ENCODE measurements around the gene MRPS18A. TPM values are rescaled to one million over a fixed set of nuclear protein-coding genes. Genes with fewer than 3 reads are reported as not detected.

MRPS18A gene
- total and polyA plus RNA-seq, 12 donors, result 24.8 to 119 (median 52.0) TPM

DNA sequence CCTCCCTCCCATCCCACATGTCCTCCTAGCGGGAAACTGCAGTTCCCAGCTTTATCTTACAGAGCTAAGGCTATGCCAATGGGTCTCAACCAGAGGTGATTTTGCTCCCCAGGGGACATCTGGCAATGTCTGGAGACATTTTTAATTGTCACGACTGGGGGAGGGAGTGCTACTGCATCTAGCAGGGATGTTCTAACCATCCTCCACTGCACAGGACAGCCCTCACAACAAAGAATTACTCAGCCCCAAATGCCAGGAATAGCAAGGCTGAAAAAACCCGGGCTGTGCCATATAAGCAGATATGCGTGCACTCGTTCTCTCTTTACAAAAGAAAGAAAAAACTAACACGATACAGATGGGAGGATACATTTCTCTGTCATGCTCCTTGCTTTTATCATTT lies 8.5 kb downstream of the MRPS18A start:
- DNase-seq, result no peak
- Histone ChIP-seq H3K36me3 (replicated peaks in 1 of 2) (peaks cover 0 to 60% of the 10 kb centered on the region in 2 donors), H3K9me3 (replicated peaks in 1 of 3) (no peaks in the 10 kb centered on the region), H3K4me3 (no peak overlapping the region), H3K4me1 (replicated peaks in 1 of 2) (peaks cover 0 to under 1% of the 10 kb centered on the region in 2 donors), H3K27me3 (no peaks in the 10 kb centered on the region), H3K27ac (no peak overlapping the region)
- no peak for TF ChIP-seq POLR2A (IDR thresholded peaks at IDR 0.05)
- TF ChIP-seq, protein P1, sequence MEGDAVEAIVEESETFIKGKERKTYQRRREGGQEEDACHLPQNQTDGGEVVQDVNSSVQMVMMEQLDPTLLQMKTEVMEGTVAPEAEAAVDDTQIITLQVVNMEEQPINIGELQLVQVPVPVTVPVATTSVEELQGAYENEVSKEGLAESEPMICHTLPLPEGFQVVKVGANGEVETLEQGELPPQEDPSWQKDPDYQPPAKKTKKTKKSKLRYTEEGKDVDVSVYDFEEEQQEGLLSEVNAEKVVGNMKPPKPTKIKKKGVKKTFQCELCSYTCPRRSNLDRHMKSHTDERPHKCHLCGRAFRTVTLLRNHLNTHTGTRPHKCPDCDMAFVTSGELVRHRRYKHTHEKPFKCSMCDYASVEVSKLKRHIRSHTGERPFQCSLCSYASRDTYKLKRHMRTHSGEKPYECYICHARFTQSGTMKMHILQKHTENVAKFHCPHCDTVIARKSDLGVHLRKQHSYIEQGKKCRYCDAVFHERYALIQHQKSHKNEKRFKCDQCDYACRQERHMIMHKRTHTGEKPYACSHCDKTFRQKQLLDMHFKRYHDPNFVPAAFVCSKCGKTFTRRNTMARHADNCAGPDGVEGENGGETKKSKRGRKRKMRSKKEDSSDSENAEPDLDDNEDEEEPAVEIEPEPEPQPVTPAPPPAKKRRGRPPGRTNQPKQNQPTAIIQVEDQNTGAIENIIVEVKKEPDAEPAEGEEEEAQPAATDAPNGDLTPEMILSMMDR (IDR thresholded peaks at IDR 0.05), result no peak
- intact Hi-C loops (cut with DNase I), result no loop called here
- WGBS, 4 donors, result 84 to 93% (median 88%) methylated on average over 6 of the region's 6 CpGs

DNA sequence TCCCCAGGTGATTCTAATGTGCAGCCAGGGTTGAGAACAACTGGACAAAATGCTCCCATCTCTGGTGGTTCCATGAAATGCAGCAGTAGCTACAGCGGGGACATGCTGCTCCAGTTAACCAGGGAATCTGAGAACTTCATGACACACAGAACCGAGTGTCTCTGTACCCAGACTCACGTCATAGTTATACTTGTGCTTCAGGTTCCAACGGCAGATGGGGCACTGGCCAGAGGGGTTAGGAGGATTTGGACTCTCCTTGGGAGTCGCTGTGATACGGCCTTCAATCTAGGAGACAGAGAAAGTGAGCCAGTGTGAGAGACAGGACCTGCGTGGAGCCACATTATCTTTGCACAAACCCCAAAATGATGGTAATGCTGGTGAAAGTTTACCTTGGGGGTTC lies 9.2 kb downstream of the MRPS18A start:
- Histone ChIP-seq H3K9me3 (replicated peaks in 1 of 3) (no peaks in the 10 kb centered on the region), H3K36me3 (replicated peaks in 1 of 2) (peaks cover 0 to 67% of the 10 kb centered on the region in 2 donors), H3K4me1 (replicated peaks in 1 of 2) (peaks cover 7 to 8% of the 10 kb centered on the region in 2 donors), H3K27ac (no peak overlapping the region), H3K27me3 (no peaks in the 10 kb centered on the region), H3K4me3 (no peak overlapping the region)
- no peak for TF ChIP-seq POLR2A (IDR thresholded peaks at IDR 0.05)
- TF ChIP-seq, protein P1 (IDR thresholded peaks at IDR 0.05), result no peak
- WGBS, 4 donors, result 88 to 94% (median 91%) methylated on average over 7 of the region's 7 CpGs
- intact Hi-C loops (cut with DNase I), result no loop called here
- DNase-seq, result no peak

DNA sequence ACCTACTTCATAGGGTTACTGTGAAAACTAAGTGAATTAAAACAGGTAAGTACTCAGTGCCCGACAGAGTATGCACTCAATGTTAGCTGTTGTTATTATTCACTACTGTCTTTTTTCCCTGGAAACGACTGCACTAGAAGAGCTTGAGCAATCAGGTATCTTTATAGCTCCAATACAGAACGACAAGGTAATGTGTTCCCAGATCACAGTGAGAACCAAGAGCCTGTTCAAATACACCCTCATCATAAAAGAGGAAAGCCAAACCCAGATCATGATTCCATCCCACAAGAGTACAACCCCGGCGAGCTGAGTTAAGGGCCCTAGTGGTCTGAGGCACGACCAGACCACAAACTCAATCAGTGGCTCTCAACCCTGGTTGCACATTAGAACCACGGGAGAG lies 9.8 kb downstream of the MRPS18A start:
- intact Hi-C loops (cut with DNase I), result no loop called here
- DNase-seq, result no peak

DNA sequence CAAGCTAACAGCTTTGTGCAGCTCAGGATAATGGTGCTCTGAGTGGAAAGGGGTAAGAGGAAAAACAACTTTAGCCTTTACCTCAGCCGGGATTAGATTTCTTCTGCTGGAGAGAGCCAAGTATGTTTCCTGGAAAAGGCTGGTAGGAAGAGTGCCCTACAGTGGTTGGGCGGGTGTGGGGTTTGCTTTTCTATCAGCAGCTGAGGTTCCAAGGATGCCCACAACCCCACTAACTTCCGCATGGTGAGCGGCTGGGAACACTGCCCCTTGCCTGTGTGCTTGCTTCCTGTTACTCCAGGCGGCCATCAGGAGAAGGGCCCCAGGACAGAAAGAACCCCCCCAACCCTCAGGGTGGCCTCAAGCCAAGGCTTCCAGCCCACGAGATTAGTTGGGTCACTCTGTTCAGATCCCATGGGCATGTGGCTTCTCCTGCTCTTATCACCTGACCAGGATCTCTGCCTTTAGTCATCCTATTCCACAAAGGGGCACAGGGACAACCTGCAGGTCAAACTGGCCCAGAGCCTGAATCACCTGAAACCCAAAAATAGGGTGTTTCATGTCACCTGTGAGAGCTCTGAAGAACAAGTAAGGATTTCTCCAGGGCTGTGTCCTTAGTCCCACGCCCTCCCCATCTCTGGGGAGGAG lies 10.5 kb downstream of the MRPS18A start:
- Histone ChIP-seq H3K9me3 (replicated peaks in 1 of 3) (no peaks in the 10 kb centered on the region), H3K4me3 (no peak overlapping the region), H3K36me3 (replicated peaks in 1 of 2) (peaks cover 0 to 72% of the 10 kb centered on the region in 2 donors), H3K27me3 (no peaks in the 10 kb centered on the region), H3K27ac (no peak overlapping the region), H3K4me1 (replicated peaks in 1 of 2) (peaks cover 19 to 20% of the 10 kb centered on the region in 2 donors)
- no peak for DNase-seq
- intact Hi-C loops (cut with DNase I), result no loop called here
- WGBS, 4 donors, result 71 to 98% (median 85%) methylated on average over 3 to 7 of the region's 7 CpGs
- TF ChIP-seq POLR2A (IDR thresholded peaks at IDR 0.05), result no peak
- TF ChIP-seq, protein P1 (IDR thresholded peaks at IDR 0.05), result no peak

More for the DNA sequence above, 9.8 kb downstream of the MRPS18A start:
- no peaks in the 10 kb centered on the region for H3K27me3 ChIP-seq
- TF ChIP-seq, protein P1 (IDR thresholded peaks at IDR 0.05), result no peak
- TF ChIP-seq POLR2A (IDR thresholded peaks at IDR 0.05), result no peak
- WGBS, 4 donors, result 83 to 88% (median 87%) methylated on average over 7 of the region's 7 CpGs
- H3K4me3 ChIP-seq, result no peak overlapping the region
- H3K27ac ChIP-seq, result no peak overlapping the region
- H3K9me3 ChIP-seq (replicated peaks in 1 of 3), result no peaks in the 10 kb centered on the region
- peaks cover 13% of the 10 kb centered on the region in 2 donors for H3K4me1 ChIP-seq (replicated peaks in 1 of 2)
- peaks cover 0 to 68% of the 10 kb centered on the region in 2 donors for H3K36me3 ChIP-seq (replicated peaks in 1 of 2)
